Mesendoderm (in vitro differentiated cells): ENCODE results near the gene PAPOLB.

Source experiments
- DNase-seq: peaks from one replicate; pipeline ENCODE4 v3.0.0; 2013
- H2AK5ac ChIP-seq: 2 replicates; pipeline ENCODE4 v1.6.1; 2013; ENCODE audit warnings: low read length, inconsistent platforms
- H2BK120ac ChIP-seq: 2 replicates; pipeline ENCODE4 v1.6.1; 2013; ENCODE audit warnings: low read depth, mild to moderate bottlenecking, low read length, moderate library complexity, mixed read lengths
- H2BK15ac ChIP-seq: replicated peaks from 2 replicates; pipeline ENCODE4 v1.6.1; 2013; ENCODE audit warnings: low read depth, mild to moderate bottlenecking, moderate library complexity
- H2BK5ac ChIP-seq: 2 replicates; pipeline ENCODE4 v1.6.1; 2013; ENCODE audit warnings: low read length, inconsistent platforms
- H3K18ac ChIP-seq: 2 replicates; pipeline ENCODE4 v1.6.1; 2013; ENCODE audit warnings: mild to moderate bottlenecking, low read length, mixed read lengths
- H3K23ac ChIP-seq: one replicate; pipeline ENCODE4 v1.6.1; 2013; ENCODE audit warnings: low read length
- H3K27ac ChIP-seq: 2 replicates; pipeline ENCODE4 v1.5.1; 2013; ENCODE audit warnings: low read depth, mild to moderate bottlenecking, inconsistent platforms, low read length, moderate library complexity
- H3K27me3 ChIP-seq: 2 replicates; pipeline ENCODE4 v1.6.1; 2013; ENCODE audit warnings: low read length, control low read depth, mild to moderate bottlenecking, inconsistent platforms; ENCODE audit not compliant: insufficient read depth, poor library complexity
- H3K36me3 ChIP-seq: 2 replicates; pipeline ENCODE4 v1.6.1; 2013; ENCODE audit warnings: low read length, inconsistent platforms; ENCODE audit not compliant: control insufficient read depth, insufficient read depth
- H3K4ac ChIP-seq: one replicate; pipeline ENCODE4 v1.6.1; 2013; ENCODE audit warnings: low read depth, mild to moderate bottlenecking, low read length, moderate library complexity
- H3K4me1 ChIP-seq: 2 replicates; pipeline ENCODE4 v1.6.1; 2013; ENCODE audit warnings: low read depth, low read length, inconsistent platforms; ENCODE audit not compliant: control insufficient read depth
- H3K4me2 ChIP-seq: 2 replicates; pipeline ENCODE4 v1.6.1; 2013; ENCODE audit warnings: low read length
- H3K4me3 ChIP-seq: 2 replicates; pipeline ENCODE4 v1.5.1; 2013; ENCODE audit warnings: mild to moderate bottlenecking, low read length
- H3K56ac ChIP-seq: one replicate; pipeline ENCODE4 v1.6.1; 2013; ENCODE audit warnings: low read length
- H3K79me1 ChIP-seq: 2 replicates; pipeline ENCODE4 v1.6.1; 2013; ENCODE audit warnings: low read length, inconsistent platforms
- H3K79me2 ChIP-seq: 2 replicates; pipeline ENCODE4 v1.6.1; 2013; ENCODE audit warnings: mild to moderate bottlenecking, low read length; ENCODE audit not compliant: control insufficient read depth, insufficient read depth
- H3K9ac ChIP-seq: 2 replicates; pipeline ENCODE4 v1.6.1; 2013; ENCODE audit warnings: low read length, inconsistent platforms
- H4K5ac ChIP-seq: one replicate; pipeline ENCODE4 v1.6.1; 2013; ENCODE audit warnings: low read length
- H4K8ac ChIP-seq: one replicate; pipeline ENCODE4 v1.6.1; 2013; ENCODE audit warnings: low read depth, mild to moderate bottlenecking, control low read depth, low read length, moderate library complexity
- WGBS: extraction: QIAGEN DNeasy Blood & Tissue Kit; methylation state at CpG from one replicate; pipeline ENCODE4 v1.1.7; 2013; ENCODE audit warnings: low lambda C conversion rate, missing lambda C conversion rate; ENCODE audit not compliant: insufficient coverage; ENCODE audit errors: extremely low coverage; 5-methylcytosine and 5-hydroxymethylcytosine counted together

The PAPOLB gene

GRCh38 chr7:4816419-4817080 is 45.3 kb downstream of the PAPOLB start:
- no peak for DNase-seq
- H2AK5ac ChIP-seq = no peak overlapping the region

GRCh38 chr7:4815609-4816418 is 46.0 kb downstream of the PAPOLB start:
- no peak overlapping the region for H3K18ac ChIP-seq
- no peak overlapping the region for H2AK5ac ChIP-seq
- H3K79me1 ChIP-seq = no peaks in the 10 kb centered on the region
- no peak overlapping the region for H3K4me2 ChIP-seq
- no peak overlapping the region for H2BK5ac ChIP-seq
- H3K27me3 ChIP-seq = no peaks in the 10 kb centered on the region
- H3K4ac ChIP-seq = no peak overlapping the region
- no peaks in the 10 kb centered on the region for H3K79me2 ChIP-seq
- no peak overlapping the region for H3K23ac ChIP-seq
- no peak overlapping the region for H3K27ac ChIP-seq
- no peak overlapping the region for H3K4me3 ChIP-seq
- H4K5ac ChIP-seq = no peak overlapping the region
- H4K8ac ChIP-seq = no peak overlapping the region
- H3K56ac ChIP-seq = no peak overlapping the region
- H2BK15ac ChIP-seq = no peak overlapping the region
- DNase-seq = no peak
- no peaks in the 10 kb centered on the region for H3K36me3 ChIP-seq
- H2BK120ac ChIP-seq = no peak overlapping the region
- H3K4me1 ChIP-seq = no peaks in the 10 kb centered on the region
- WGBS = no CpG with 5 or more reads among the region's 38 CpGs
- H3K9ac ChIP-seq = no peak overlapping the region

More at GRCh38 chr7:4816419-4817080, 45.3 kb downstream of the PAPOLB start:
- no peak overlapping the region for H2BK15ac ChIP-seq
- no peaks in the 10 kb centered on the region for H3K36me3 ChIP-seq
- H2BK120ac ChIP-seq = no peak overlapping the region
- H3K56ac ChIP-seq = no peak overlapping the region
- H3K9ac ChIP-seq = no peak overlapping the region
- H3K4me3 ChIP-seq = no peak overlapping the region
- H3K4ac ChIP-seq = no peak overlapping the region
- H2BK5ac ChIP-seq = no peak overlapping the region
- no peaks in the 10 kb centered on the region for H3K27me3 ChIP-seq
- H3K79me1 ChIP-seq = no peaks in the 10 kb centered on the region
- H3K4me1 ChIP-seq = no peaks in the 10 kb centered on the region
- H3K23ac ChIP-seq = no peak overlapping the region
- H3K18ac ChIP-seq = no peak overlapping the region
- WGBS = no CpG with 5 or more reads among the region's 26 CpGs
- H3K79me2 ChIP-seq = no peaks in the 10 kb centered on the region
- H3K27ac ChIP-seq = no peak overlapping the region
- H4K5ac ChIP-seq = no peak overlapping the region
- no peak overlapping the region for H3K4me2 ChIP-seq
- no peak overlapping the region for H4K8ac ChIP-seq

- no peak overlapping the region for H2BK5ac ChIP-seq
Observed at GRCh38 chr7:4815121-4815520, 46.7 kb downstream of the PAPOLB start.

GRCh38 chr7:4814433-4814832 is 47.4 kb downstream of the PAPOLB start:
- Histone ChIP-seq H3K9ac (no peak overlapping the region), H2AK5ac (no peak overlapping the region), H3K27me3 (no peaks in the 10 kb centered on the region), H3K4me1 (no peaks in the 10 kb centered on the region), H3K79me2 (no peaks in the 10 kb centered on the region), H3K36me3 (no peaks in the 10 kb centered on the region), H4K8ac (no peak overlapping the region), H3K23ac (no peak overlapping the region), H3K4me2 (no peak overlapping the region), H2BK5ac (no peak overlapping the region), H3K56ac (no peak overlapping the region), H3K4ac (no peak overlapping the region), H3K79me1 (no peaks in the 10 kb centered on the region), H3K18ac (no peak overlapping the region), H3K27ac (no peak overlapping the region), H3K4me3 (no peak overlapping the region), H2BK15ac (no peak overlapping the region), H4K5ac (no peak overlapping the region), H2BK120ac (no peak overlapping the region)
- WGBS = no CpG with 5 or more reads among the region's 14 CpGs
- DNase-seq = no peak

More at GRCh38 chr7:4815121-4815520, 46.7 kb downstream of the PAPOLB start:
- H3K23ac ChIP-seq = no peak overlapping the region
- H2BK15ac ChIP-seq = no peak overlapping the region
- H4K5ac ChIP-seq = no peak overlapping the region
- no peaks in the 10 kb centered on the region for H3K36me3 ChIP-seq
- DNase-seq = no peak
- H3K4me3 ChIP-seq = no peak overlapping the region
- H3K27ac ChIP-seq = no peak overlapping the region
- H3K79me1 ChIP-seq = no peaks in the 10 kb centered on the region
- no peaks in the 10 kb centered on the region for H3K79me2 ChIP-seq
- no peak overlapping the region for H3K9ac ChIP-seq
- H3K4me1 ChIP-seq = no peaks in the 10 kb centered on the region
- H3K4me2 ChIP-seq = no peak overlapping the region
- H2BK120ac ChIP-seq = no peak overlapping the region
- no peaks in the 10 kb centered on the region for H3K27me3 ChIP-seq
- no peak overlapping the region for H2AK5ac ChIP-seq
- no peak overlapping the region for H4K8ac ChIP-seq
- H3K4ac ChIP-seq = no peak overlapping the region
- no peak overlapping the region for H3K18ac ChIP-seq
- WGBS = no CpG with 5 or more reads among the region's 14 CpGs
- H3K56ac ChIP-seq = no peak overlapping the region

GRCh38 chr7:4809666-4810065 is 52.2 kb downstream of the PAPOLB start:
- Histone ChIP-seq H4K8ac (no peak overlapping the region), H3K4me1 (no peaks in the 10 kb centered on the region), H2BK15ac (no peak overlapping the region), H3K79me1 (no peaks in the 10 kb centered on the region), H3K4ac (no peak overlapping the region), H3K4me3 (no peak overlapping the region), H3K18ac (no peak overlapping the region), H2BK120ac (no peak overlapping the region), H4K5ac (no peak overlapping the region), H3K36me3 (no peaks in the 10 kb centered on the region), H3K27ac (no peak overlapping the region), H3K23ac (no peak overlapping the region), H2AK5ac (no peak overlapping the region), H3K27me3 (no peaks in the 10 kb centered on the region), H3K9ac (no peak overlapping the region), H3K79me2 (no peaks in the 10 kb centered on the region), H3K4me2 (no peak overlapping the region), H2BK5ac (no peak overlapping the region), H3K56ac (no peak overlapping the region)
- DNase-seq = no peak
- WGBS = no CpG with 5 or more reads among the region's 14 CpGs
